ENCODE results near the gene RIPOR3. TPM values are rescaled to one million over a fixed set of nuclear protein-coding genes. Genes with fewer than 3 reads are reported as not detected.

RIPOR3 gene
- total RNA-seq, 1 experiment from 2014 or later, result 0.46 TPM

- H3K4me3 Mint-ChIP-seq, result no peak overlapping the region
- Histone ChIP-seq H3K79me1 (ENCODE audit: insufficient read depth, low read depth, low read length, poor library complexity, severe bottlenecking) (no peaks in the 10 kb centered on the region), H3K27ac (ENCODE audit: insufficient read length, low read depth, low read length) (no peak overlapping the region), H2BK15ac (ENCODE audit: low read depth, low read length) (no peak overlapping the region), H3K23me2 (ENCODE audit: insufficient read length, low read depth, low read length, poor library complexity, severe bottlenecking) (no peaks in the 10 kb centered on the region), H2AFZ (ENCODE audit: low read length) (no peak overlapping the region), H3K27me3 (ENCODE audit: insufficient read depth, low read length) (no peaks in the 10 kb centered on the region), H3K4ac (ENCODE audit: low read depth, low read length) (no peak overlapping the region), H3K4me2 (ENCODE audit: insufficient read depth, insufficient read length, low read length) (no peak overlapping the region), H3K23ac (ENCODE audit: insufficient read length, low read depth, low read length) (no peak overlapping the region), H2BK12ac (ENCODE audit: insufficient read length, low read depth, low read length) (no peak overlapping the region), H2BK5ac (ENCODE audit: insufficient read length, low read length) (no peak overlapping the region), H2AK5ac (ENCODE audit: insufficient read length, low read length) (no peak overlapping the region), H4K5ac (ENCODE audit: insufficient read length, low read depth, low read length) (no peak overlapping the region), H4K8ac (replicated peaks; ENCODE audit: insufficient read length, low read depth, low read length) (no peak overlapping the region), H4K91ac (ENCODE audit: insufficient read length, low read depth, low read length) (no peak overlapping the region), H3K14ac (ENCODE audit: insufficient read depth, low read length) (no peak overlapping the region), H3T11ph (ENCODE audit: low read length) (no peak overlapping the region), H3K56ac (ENCODE audit: insufficient read length, low read depth, low read length) (no peak overlapping the region), H3K79me2 (ENCODE audit: insufficient read depth, low read length) (no peaks in the 10 kb centered on the region), H2BK20ac (ENCODE audit: low read depth, low read length, poor library complexity, severe bottlenecking) (no peak overlapping the region), H4K20me1 (ENCODE audit: control insufficient read depth, insufficient read depth, insufficient read length) (no peaks in the 10 kb centered on the region), H3K18ac (ENCODE audit: insufficient read length, low read depth, low read length) (no peak overlapping the region), H2BK120ac (ENCODE audit: low read depth, low read length, poor library complexity, severe bottlenecking) (no peak overlapping the region), H3K9me3 (ENCODE audit: control insufficient read depth, low read depth, low read length) (no peaks in the 10 kb centered on the region), H3K9ac (ENCODE audit: extremely low read depth, insufficient read length, low read length) (no peak overlapping the region), H3K4me1 (ENCODE audit: insufficient read depth, low read length) (no peaks in the 10 kb centered on the region)
- peaks cover 0 to under 1% (median 0%) of the 10 kb centered on the region in 3 experiments; a peak in 1 of 7 replicates for H3K36me3 Mint-ChIP-seq (ENCODE audit: insufficient read depth in 1 of 3, low read depth in 3 of 3)
- H3K27me3 Mint-ChIP-seq (ENCODE audit: low read depth), result no peaks in the 10 kb centered on the region
- no peak for DNase-seq
- no CpG with 5 or more reads among the region's 3 CpGs for WGBS (ENCODE audit: extremely low coverage, insufficient read length, low lambda C conversion rate)
- 0 out of 4 replicates have a peak, but pooled peaks cover 0 to 4% of the 10 kb centered on the region in 2 experiments for H3K4me1 Mint-ChIP-seq
- TF ChIP-seq CTCF (conservative IDR thresholded peaks at IDR 0.05), result no peak
- no peak overlapping the region for H3K27ac Mint-ChIP-seq
- H3K9me3 Mint-ChIP-seq, result no peaks in the 10 kb centered on the region
These were observed 138.4 kb downstream of the RIPOR3 start for GRCh38 chr20:50552979-50553378.
